OCI-LY7 (cell line): ENCODE data around the gene C12orf57. TPM values are rescaled to one million over a fixed set of nuclear protein-coding genes. Genes with fewer than 3 reads are reported as not detected.

Source experiments
- BruUV-seq: library from RNA; stranded (reverse); fragments of 400-500 nt; replicated peaks from 2 replicates; lab custom pipeline; 2021; lab: Mats Ljungman, UMichigan
- CTCF ChIA-PET: fragments of 300-600 bp; sonication (Branson Sonifier 250); formaldehyde crosslinking; loops from one replicate; lab custom pipeline; 2022; ENCODE audit warnings: antibody characterized with exemption; ENCODE audit not compliant: unreplicated experiment; lab: Charles Lee
- POLR2A ChIA-PET: fragments of 300-600 bp; sonication (Branson Sonifier 250); formaldehyde crosslinking; loops from one replicate; lab custom pipeline; 2022; ENCODE audit warnings: antibody characterized with exemption; lab: Charles Lee
- DNase-seq: peaks from one replicate; pipeline ENCODE4 v3.0.0-alpha.2; 2015; ENCODE audit warnings: low spot score
- H2AFZ ChIP-seq: fragments of 200-600 bp; sonication (generic), shearing (Covaris generic); 2 replicates; pipeline ENCODE4 v1.6.1; 2014; ENCODE audit warnings: mild to moderate bottlenecking, antibody characterized with exemption, low read length, moderate library complexity
- H3K27ac ChIP-seq: fragments of 200-600 bp; sonication (generic); 2 replicates; pipeline ENCODE4 v1.5.1; 2014; ENCODE audit warnings: mixed run types, low read depth, mild to moderate bottlenecking, moderate library complexity, low read length, inconsistent platforms; ENCODE audit not compliant: poor library complexity, severe bottlenecking
- H3K36me3 ChIP-seq: fragments of 200-600 bp; sonication (generic); 2 replicates; pipeline ENCODE4 v1.6.1; 2014; ENCODE audit warnings: mild to moderate bottlenecking, antibody characterized with exemption, low read length, moderate library complexity, mixed read lengths; ENCODE audit not compliant: insufficient read depth
- H3K4me1 ChIP-seq: fragments of 200-600 bp; sonication (generic); 2 replicates; pipeline ENCODE4 v1.5.1; 2014; ENCODE audit warnings: mild to moderate bottlenecking, low read length; ENCODE audit not compliant: insufficient read depth, poor library complexity, severe bottlenecking
- H3K4me2 ChIP-seq: fragments of 200-600 bp; sonication (generic); 2 replicates; pipeline ENCODE4 v1.6.1; 2014; ENCODE audit warnings: mild to moderate bottlenecking, low read length
- H3K4me3 ChIP-seq: fragments of 200-600 bp; sonication (generic); 2 replicates; pipeline ENCODE4 v1.5.1; 2014; ENCODE audit warnings: mild to moderate bottlenecking, low read depth, low read length; ENCODE audit not compliant: poor library complexity, severe bottlenecking
- H3K79me2 ChIP-seq: fragments of 200-600 bp; sonication (generic); 2 replicates; pipeline ENCODE4 v1.6.1; 2016; ENCODE audit warnings: low read depth, mild to moderate bottlenecking, low read length, moderate library complexity, mixed read lengths; ENCODE audit not compliant: insufficient read depth
- H3K9me2 ChIP-seq: fragments of 200-600 bp; sonication (generic); 2 replicates; pipeline ENCODE4 v1.6.1; 2016; ENCODE audit warnings: mild to moderate bottlenecking, low read length, mixed read lengths; ENCODE audit not compliant: insufficient read depth
- H3K9me3 ChIP-seq: fragments of 200-600 bp; sonication (generic); 2 replicates; pipeline ENCODE4 v1.6.1; 2014; ENCODE audit warnings: mild to moderate bottlenecking, mixed run types, low read length, mixed read lengths
- H4K20me1 ChIP-seq: fragments of 200-600 bp; sonication (generic); 2 replicates; pipeline ENCODE4 v1.6.1; 2014; ENCODE audit warnings: mild to moderate bottlenecking, antibody characterized with exemption, low read length, moderate library complexity, mixed read lengths; ENCODE audit not compliant: insufficient read depth
- EZH2phosphoT487 ChIP-seq: fragments of 200-600 bp; sonication (generic); IDR thresholded peaks from 2 replicates; pipeline ENCODE4 v1.6.1; 2018; ENCODE audit warnings: low read depth, borderline replicate concordance, mild to moderate bottlenecking, mixed run types, antibody characterized with exemption, low read length, moderate library complexity, mixed read lengths
- intact Hi-C: fragments of 100-400 bp; cut with micrococcal nuclease; formaldehyde crosslinking; loops from one replicate; pipeline ENCODE4 v1.10.0; 2022; ENCODE audit not compliant: unreplicated experiment
- total RNA-seq, 2 experiments: library from RNA; depleted of rRNA in 1 of 2; stranded (reverse); fragments of >200 nt in 1 of 2; shearing (Covaris generic) in 1 of 2; gene quantifications; 2 replicates each; pipeline ENCODE4 v1.2.3, GENCODE V29; 2014 to 2022
- TF ChIP-seq, protein P1 (sequence below): fragments of 200-600 bp; sonication (generic); conservative IDR thresholded peaks from 2 replicates; pipeline ENCODE4 v1.5.1; 2014; ENCODE audit warnings: mild to moderate bottlenecking, antibody characterized with exemption, low read length, moderate library complexity, mixed read lengths

C12orf57 gene
- total RNA-seq, 2 experiments from 2014 or later, result 130 to 319 TPM

DNA sequence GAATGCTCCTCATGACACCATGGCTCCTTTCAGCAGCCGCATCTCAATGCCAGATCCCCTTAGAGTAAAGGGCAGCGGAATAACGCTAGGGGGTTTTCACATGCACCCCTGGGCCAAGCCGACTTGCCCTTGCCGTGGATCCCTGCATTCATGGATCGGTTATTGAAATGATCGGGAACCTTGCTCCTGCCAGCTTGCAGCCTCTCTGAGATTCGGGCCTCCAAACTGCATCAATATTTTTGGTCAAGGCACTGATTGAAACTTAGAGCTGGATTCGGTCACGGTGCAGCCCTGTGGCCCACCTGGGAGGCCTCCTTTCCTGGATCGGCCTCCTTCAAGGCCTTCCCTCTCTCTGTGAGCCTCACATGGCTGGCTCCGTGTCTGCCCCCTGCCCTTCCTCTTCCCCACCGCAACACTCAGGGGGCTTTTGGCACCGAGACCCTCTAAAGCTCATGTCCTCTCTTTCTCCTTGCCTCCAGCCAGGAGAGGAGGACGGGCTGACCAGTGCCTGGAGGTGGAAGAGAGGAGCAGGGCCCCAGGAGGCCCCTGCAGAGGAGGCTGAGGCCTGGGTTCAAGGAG lies 9.1 kb downstream of the C12orf57 start:
- Histone ChIP-seq H3K36me3 (no peaks in the 10 kb centered on the region), H3K9me3 (no peaks in the 10 kb centered on the region), H4K20me1 (no peaks in the 10 kb centered on the region), H3K79me2 (no peaks in the 10 kb centered on the region), H3K27ac (peak overlapping the region; percentile 48), H3K4me3 (peak overlapping the region; percentile 67), H2AFZ (no peak overlapping the region), H3K4me1 (peaks cover 82% of the 10 kb centered on the region), H3K9me2 (no peaks in the 10 kb centered on the region), H3K4me2 (peak overlapping the region; percentile 87)
- no TSS peak for BruUV-seq
- ChIA-PET POLR2A (interaction anchor here (0.6 to 2.0 kb wide), 3 partner anchors 9 to 399 kb away, joined by 3 to 12 read pairs (median 6); partner anchors contain the start of genes C12orf57, CDCA3, RNU7-1 and USP5), CTCF (no interaction called here)
- intact Hi-C loops, result no loop called here
- TF ChIP-seq EZH2phosphoT487, result no peak
- TF ChIP-seq, protein P1, sequence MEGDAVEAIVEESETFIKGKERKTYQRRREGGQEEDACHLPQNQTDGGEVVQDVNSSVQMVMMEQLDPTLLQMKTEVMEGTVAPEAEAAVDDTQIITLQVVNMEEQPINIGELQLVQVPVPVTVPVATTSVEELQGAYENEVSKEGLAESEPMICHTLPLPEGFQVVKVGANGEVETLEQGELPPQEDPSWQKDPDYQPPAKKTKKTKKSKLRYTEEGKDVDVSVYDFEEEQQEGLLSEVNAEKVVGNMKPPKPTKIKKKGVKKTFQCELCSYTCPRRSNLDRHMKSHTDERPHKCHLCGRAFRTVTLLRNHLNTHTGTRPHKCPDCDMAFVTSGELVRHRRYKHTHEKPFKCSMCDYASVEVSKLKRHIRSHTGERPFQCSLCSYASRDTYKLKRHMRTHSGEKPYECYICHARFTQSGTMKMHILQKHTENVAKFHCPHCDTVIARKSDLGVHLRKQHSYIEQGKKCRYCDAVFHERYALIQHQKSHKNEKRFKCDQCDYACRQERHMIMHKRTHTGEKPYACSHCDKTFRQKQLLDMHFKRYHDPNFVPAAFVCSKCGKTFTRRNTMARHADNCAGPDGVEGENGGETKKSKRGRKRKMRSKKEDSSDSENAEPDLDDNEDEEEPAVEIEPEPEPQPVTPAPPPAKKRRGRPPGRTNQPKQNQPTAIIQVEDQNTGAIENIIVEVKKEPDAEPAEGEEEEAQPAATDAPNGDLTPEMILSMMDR, result no peak
- DNase-seq, result no peak

DNA sequence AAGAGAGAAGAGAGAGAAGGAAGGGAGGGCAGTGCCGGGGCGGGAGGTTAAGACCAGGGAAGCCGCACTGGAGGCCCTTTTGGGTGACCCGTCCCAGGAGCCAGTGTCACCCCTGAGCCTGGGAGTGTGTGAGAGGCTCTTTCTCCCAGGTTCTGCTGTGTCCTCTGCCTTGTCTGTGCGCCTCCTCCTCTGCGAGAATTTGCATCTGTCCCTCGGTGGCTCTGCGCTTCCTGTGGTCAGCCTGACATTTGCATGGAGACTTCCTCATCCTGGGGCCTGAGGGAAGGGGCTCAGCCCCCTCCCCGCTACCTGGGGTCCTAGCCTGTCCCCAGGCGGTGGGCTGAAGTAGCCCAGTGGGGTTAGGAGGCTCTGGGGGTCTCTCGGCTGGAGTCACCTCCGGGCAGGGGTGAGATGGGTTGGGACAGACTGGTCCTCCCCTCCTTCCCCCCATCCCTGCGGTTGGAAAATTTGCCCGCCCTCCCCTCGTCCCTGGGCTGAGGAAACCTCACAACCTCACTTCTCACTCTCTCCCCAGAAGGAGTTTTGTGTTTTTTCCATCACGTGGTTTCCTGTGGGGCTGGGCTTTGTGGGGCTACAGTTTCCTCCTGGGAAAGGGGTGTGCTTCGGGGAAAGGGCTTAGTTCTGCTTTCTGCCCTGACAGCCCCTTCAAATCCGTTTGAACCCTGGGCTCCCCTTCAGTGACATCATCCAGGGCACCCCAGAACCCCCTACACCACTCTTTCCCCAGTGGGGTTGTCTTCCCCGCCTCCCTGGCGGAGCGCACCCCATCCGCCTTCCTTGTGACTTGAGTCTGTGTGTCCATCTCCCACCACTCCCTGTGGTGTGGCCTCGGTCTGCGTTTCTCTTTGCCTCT lies 9.9 kb downstream of the C12orf57 start:
- intact Hi-C loops, result no loop called here
- no TSS peak for BruUV-seq
- POLR2A ChIA-PET, result interaction anchor here (0.6 to 9.3 kb wide), 6 partner anchors 8 to 102 kb away, joined by 3 to 155 read pairs (median 6); partner anchors contain the start of genes C12orf57, CDCA3, ENO2 and RNU7-1
- Histone ChIP-seq H3K9me2 (no peaks in the 10 kb centered on the region), H3K4me3 (peak overlapping the region; percentile 67), H3K79me2 (no peaks in the 10 kb centered on the region), H3K9me3 (no peaks in the 10 kb centered on the region), H2AFZ (no peak overlapping the region), H3K27ac (peak overlapping the region; percentile 48), H3K36me3 (no peaks in the 10 kb centered on the region), H4K20me1 (no peaks in the 10 kb centered on the region), H3K4me1 (peaks cover 88% of the 10 kb centered on the region), H3K4me2 (peak overlapping the region; percentile 87)
- DNase-seq, result peak; percentile 85
- CTCF ChIA-PET, result no interaction called here
- no peak for TF ChIP-seq EZH2phosphoT487
- TF ChIP-seq, protein P1, result no peak
